CD1c-positive myeloid dendritic cell (primary cell): ENCODE measurements around the gene TSPAN9.

Source experiments
- DNase-seq: peaks from one replicate; pipeline ENCODE4 v3.0.0-alpha.2; 2016; ENCODE audit errors: extremely low spot score

Gene TSPAN9

GRCh38 chr12:3250034-3250433 is 172.9 kb downstream of the TSPAN9 start:
- no peak for DNase-seq

- no peak for DNase-seq
Observed at GRCh38 chr12:3250576-3250975, 173.4 kb downstream of the TSPAN9 start.

GRCh38 chr12:3251067-3251466 is 173.9 kb downstream of the TSPAN9 start:
- no peak for DNase-seq

GRCh38 chr12:3251691-3252090 is 174.5 kb downstream of the TSPAN9 start:
- DNase-seq, result no peak

GRCh38 chr12:3252450-3252891 is 175.3 kb downstream of the TSPAN9 start:
- no peak for DNase-seq

GRCh38 chr12:3253682-3254275 is 176.6 kb downstream of the TSPAN9 start:
- no peak for DNase-seq

- DNase-seq, result no peak
Observed at GRCh38 chr12:3255057-3255456, 177.9 kb downstream of the TSPAN9 start.

- no peak for DNase-seq
Observed at GRCh38 chr12:3256103-3256631, 179.0 kb downstream of the TSPAN9 start.

GRCh38 chr12:3257411-3257810 is 180.2 kb downstream of the TSPAN9 start:
- DNase-seq, result no peak

GRCh38 chr12:3259973-3260372 is 182.8 kb downstream of the TSPAN9 start:
- no peak for DNase-seq

- DNase-seq, result no peak
Observed at GRCh38 chr12:3261782-3262359, 184.7 kb downstream of the TSPAN9 start.

- DNase-seq, result no peak
Observed at GRCh38 chr12:3262470-3262869, 185.3 kb downstream of the TSPAN9 start.

- DNase-seq, result no peak
Observed at GRCh38 chr12:3263282-3263681, 186.1 kb downstream of the TSPAN9 start.

- DNase-seq, result no peak
Observed at GRCh38 chr12:3263939-3264922, 187.1 kb downstream of the TSPAN9 start.

- DNase-seq, result no peak
Observed at GRCh38 chr12:3265406-3265805, 188.2 kb downstream of the TSPAN9 start.

GRCh38 chr12:3266638-3267037 is 189.5 kb downstream of the TSPAN9 start:
- no peak for DNase-seq

GRCh38 chr12:3267690-3268089 is 190.5 kb downstream of the TSPAN9 start:
- no peak for DNase-seq

- DNase-seq, result no peak
Observed at GRCh38 chr12:3269594-3269993, 192.4 kb downstream of the TSPAN9 start.

GRCh38 chr12:3271146-3271545 is 194.0 kb downstream of the TSPAN9 start:
- DNase-seq, result no peak

GRCh38 chr12:3271639-3272038 is 194.5 kb downstream of the TSPAN9 start:
- DNase-seq, result no peak

- no peak for DNase-seq
Observed at GRCh38 chr12:3272958-3273357, 195.8 kb downstream of the TSPAN9 start.

GRCh38 chr12:3273409-3273853 is 196.3 kb downstream of the TSPAN9 start:
- no peak for DNase-seq
